Neural progenitor cell (in vitro differentiated cells): ENCODE measurements around the gene ATAD3A.
"Not testable (repeated sequence)": the region's sequence is repeated elsewhere in the genome, so short reads cannot be mapped to it uniquely, and the experiment has no call there.

ENCODE experiments used
- EZH2 ChIP-seq: fragments of 200-600 bp; sonication (generic); IDR thresholded peaks from 2 replicates; pipeline ENCODE4 v1.6.1; 2017; ENCODE audit warnings: antibody characterized with exemption, mild to moderate bottlenecking, moderate library complexity
- TF ChIP-seq, protein P1 (sequence below): fragments of 200-600 bp; sonication (generic); IDR thresholded peaks from 2 replicates; pipeline ENCODE4 v1.5.1; 2017; ENCODE audit warnings: antibody characterized with exemption, mild to moderate bottlenecking

DNA sequence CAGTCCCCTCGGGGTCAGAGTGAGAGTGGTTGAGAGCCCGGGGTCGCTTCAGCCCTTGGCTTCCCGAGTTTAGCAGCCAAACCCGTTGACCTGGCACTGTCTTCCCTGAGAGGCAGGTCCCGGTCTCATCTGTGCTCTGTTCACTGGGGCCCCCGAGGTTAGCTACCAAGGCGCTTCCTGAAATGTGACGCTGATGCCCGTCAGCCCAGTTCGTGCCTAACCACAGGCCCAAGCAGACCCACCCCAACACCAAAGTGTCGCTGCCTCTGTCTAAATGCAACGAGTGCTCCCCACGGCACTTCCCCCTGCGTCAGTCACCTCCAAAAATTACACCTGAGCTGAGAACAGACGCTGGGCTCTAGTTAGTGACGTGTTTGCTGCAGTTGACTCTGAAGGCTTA lies 36.0 kb upstream of the ATAD3A start:
- TF ChIP-seq, protein P1, sequence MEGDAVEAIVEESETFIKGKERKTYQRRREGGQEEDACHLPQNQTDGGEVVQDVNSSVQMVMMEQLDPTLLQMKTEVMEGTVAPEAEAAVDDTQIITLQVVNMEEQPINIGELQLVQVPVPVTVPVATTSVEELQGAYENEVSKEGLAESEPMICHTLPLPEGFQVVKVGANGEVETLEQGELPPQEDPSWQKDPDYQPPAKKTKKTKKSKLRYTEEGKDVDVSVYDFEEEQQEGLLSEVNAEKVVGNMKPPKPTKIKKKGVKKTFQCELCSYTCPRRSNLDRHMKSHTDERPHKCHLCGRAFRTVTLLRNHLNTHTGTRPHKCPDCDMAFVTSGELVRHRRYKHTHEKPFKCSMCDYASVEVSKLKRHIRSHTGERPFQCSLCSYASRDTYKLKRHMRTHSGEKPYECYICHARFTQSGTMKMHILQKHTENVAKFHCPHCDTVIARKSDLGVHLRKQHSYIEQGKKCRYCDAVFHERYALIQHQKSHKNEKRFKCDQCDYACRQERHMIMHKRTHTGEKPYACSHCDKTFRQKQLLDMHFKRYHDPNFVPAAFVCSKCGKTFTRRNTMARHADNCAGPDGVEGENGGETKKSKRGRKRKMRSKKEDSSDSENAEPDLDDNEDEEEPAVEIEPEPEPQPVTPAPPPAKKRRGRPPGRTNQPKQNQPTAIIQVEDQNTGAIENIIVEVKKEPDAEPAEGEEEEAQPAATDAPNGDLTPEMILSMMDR = not testable (repeated sequence)
- not testable (repeated sequence) for TF ChIP-seq EZH2
